Measurements from ENCODE around the gene BANP. TPM values are rescaled to one million over a fixed set of nuclear protein-coding genes. Genes with fewer than 3 reads are reported as not detected.

BANP gene
- total and polyA plus RNA-seq, 2 of the 8 experiments (the other 6 are each of a cell fraction or from before 2014, with no cell fraction given) = 25.8 to 39.8 TPM

DNA sequence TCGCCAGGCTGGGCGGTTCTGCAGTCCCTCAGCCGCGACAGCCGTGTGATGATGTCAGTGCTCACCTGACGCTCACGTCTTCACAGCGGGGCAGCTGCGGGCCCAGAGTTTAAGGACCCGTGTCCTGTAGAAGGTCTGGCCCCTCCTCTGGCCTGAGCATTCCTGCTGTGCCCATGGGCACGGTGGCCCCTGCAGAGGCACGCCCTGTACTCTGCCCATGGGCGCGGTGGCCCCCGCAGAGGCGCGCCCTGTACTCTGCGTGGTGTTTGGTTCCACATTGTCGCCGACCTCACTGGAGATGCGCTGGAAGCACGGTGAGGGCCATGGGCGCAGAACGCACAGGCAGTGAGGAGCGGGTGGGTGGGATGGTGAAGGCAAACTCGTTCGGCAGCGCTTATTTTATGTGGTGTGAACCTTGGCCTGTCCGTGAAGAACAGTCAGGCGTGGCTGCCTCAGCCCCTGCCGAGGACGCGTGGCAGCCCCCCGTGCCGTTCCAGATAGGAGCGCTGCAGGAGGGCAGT, 122.0 kb downstream of the BANP start:
- Histone ChIP-seq H2BK5ac (ENCODE audit: low read depth, low read length) (no peak overlapping the region), H2AFZ (ENCODE audit: low read length) (no peak overlapping the region), H3K4me1 (replicated peaks in 1 of 4; ENCODE audit: control insufficient read depth in 3 of 4, insufficient read depth in 4 of 4, low read length in 3 of 4) (peaks cover 0 to 2% (median 0%) of the 10 kb centered on the region in 4 experiments; a peak in 1 of 7 replicates), H4K20me1 (replicated peaks in 1 of 2; ENCODE audit: control insufficient read depth in 1 of 2, insufficient read depth in 2 of 2, low read length in 2 of 2) (no peaks in the 10 kb centered on the region), H3K4me3 (ENCODE audit: extremely low read depth in 1 of 4, insufficient read depth in 2 of 4, low read depth in 3 of 4, low read length in 4 of 4) (no peak overlapping the region), H3K23me2 (ENCODE audit: low read depth, low read length) (no peaks in the 10 kb centered on the region), H2BK12ac (ENCODE audit: low read depth, low read length) (no peak overlapping the region), H4K5ac (ENCODE audit: insufficient read length, low read depth, low read length) (no peak overlapping the region), H3K18ac (ENCODE audit: extremely low read depth, low read length) (no peak overlapping the region), H3K56ac (replicated peaks; ENCODE audit: insufficient read length, low read depth, low read length) (no peak overlapping the region), H3K36me3 (ENCODE audit: control insufficient read depth in 2 of 4, insufficient read depth in 4 of 4, low read length in 3 of 4) (peaks cover 0 to 8% (median 4%) of the 10 kb centered on the region in 4 experiments; a peak in 2 of 8 replicates), H3K79me2 (ENCODE audit: control insufficient read depth in 1 of 2, insufficient read depth in 2 of 2, low read length in 2 of 2) (no peaks in the 10 kb centered on the region), H4K8ac (ENCODE audit: extremely low read depth, insufficient read depth, low read length) (no peak overlapping the region), H3K23ac (ENCODE audit: insufficient read length) (no peak overlapping the region), H2AK5ac (ENCODE audit: low read depth, low read length) (no peak overlapping the region), H3K14ac (ENCODE audit: insufficient read length) (no peak overlapping the region), H3K4me2 (ENCODE audit: insufficient read depth in 1 of 2, low read depth in 2 of 2, low read length in 2 of 2) (no peak overlapping the region), H3K27me3 (replicated peaks in 1 of 4; ENCODE audit: control insufficient read depth in 3 of 4, extremely low read depth in 1 of 4, insufficient read depth in 3 of 4, low read length in 3 of 4) (no peaks in the 10 kb centered on the region), H2BK15ac (ENCODE audit: low read length) (no peak overlapping the region), H2BK20ac (ENCODE audit: low read length) (no peak overlapping the region), H3K27ac (ENCODE audit: low read depth, low read length) (no peak overlapping the region; the same call in 1 of the 2 replicates), H3K9ac (replicated peaks in 1 of 4; ENCODE audit: extremely low read depth in 1 of 4, low read depth in 3 of 4, low read length in 3 of 4) (no peak overlapping the region), H4K91ac (replicated peaks; ENCODE audit: insufficient read length, low read length) (no peak overlapping the region), H3K4ac (replicated peaks; ENCODE audit: insufficient read length, low read depth, low read length) (no peak overlapping the region), H3K79me1 (ENCODE audit: low read depth, low read length) (no peaks in the 10 kb centered on the region), H2BK120ac (replicated peaks; ENCODE audit: low read depth, low read length) (no peak overlapping the region), H3K9me3 (ENCODE audit: insufficient read depth in 2 of 2, low read depth in 1 of 2, low read length in 1 of 2) (no peaks in the 10 kb centered on the region)
- FAIRE-seq (no peak), DNase-seq (ENCODE audit: low read depth in 1 of 2, low spot score in 2 of 2) (no peak)
- POLR2A ChIA-PET (ENCODE audit: partially characterized antibody) = no interaction called here
- WGBS, 2 experiments (ENCODE audit: extremely low coverage in 1 of 2, insufficient coverage in 1 of 2, insufficient read length in 1 of 2, insufficient replicate concordance in 2 of 2, low coverage in 1 of 2, low lambda C conversion rate in 2 of 2, missing lambda C conversion rate in 1 of 2) = 87% methylated on average over 22 of the region's 36 CpGs; no CpG with 5 or more reads in 1 of the 2 experiments
- CTCF ChIA-PET (ENCODE audit: partially characterized antibody) = interaction anchor here (0.8 to 2.4 kb wide), 3 partner anchors 12 to 67 kb away, joined by 3 to 13 read pairs (median 3); no protein-coding TSS in a partner anchor
- no peak for TF ChIP-seq SIN3A (conservative IDR thresholded peaks at IDR 0.05 in 1 of 2, IDR thresholded peaks at IDR 0.05 in 1 of 2; ENCODE audit: low read depth in 1 of 2, low read length in 2 of 2)
- no peak for TF ChIP-seq SIRT6 (IDR thresholded peaks at IDR 0.05; ENCODE audit: low read length)
- TF ChIP-seq, protein P1, sequence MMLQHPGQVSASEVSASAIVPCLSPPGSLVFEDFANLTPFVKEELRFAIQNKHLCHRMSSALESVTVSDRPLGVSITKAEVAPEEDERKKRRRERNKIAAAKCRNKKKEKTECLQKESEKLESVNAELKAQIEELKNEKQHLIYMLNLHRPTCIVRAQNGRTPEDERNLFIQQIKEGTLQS (IDR thresholded peaks at IDR 0.05; ENCODE audit: insufficient read depth, low read depth, low read length) = no peak
- TF ChIP-seq POLR2AphosphoS5 (IDR thresholded peaks at IDR 0.05; ENCODE audit: low read depth, low read length) = no peak
- TF ChIP-seq PHF8 (conservative IDR thresholded peaks at IDR 0.05; ENCODE audit: low read depth, low read length) = no peak
- no peak for TF ChIP-seq TEAD4 (IDR thresholded peaks at IDR 0.05; ENCODE audit: low read depth, low read length)
- TF ChIP-seq RFX5 (IDR thresholded peaks at IDR 0.05; ENCODE audit: borderline replicate concordance, low read depth, low read length) = no peak
- TF ChIP-seq EZH2 (IDR thresholded peaks at IDR 0.05; ENCODE audit: low read depth, low read length, severe bottlenecking) = no peak
- no peak for TF ChIP-seq EP300 (IDR thresholded peaks at IDR 0.05; ENCODE audit: borderline replicate concordance in 1 of 2, low read depth in 2 of 2, low read length in 2 of 2)
- no peak for TF ChIP-seq KDM1A (IDR thresholded peaks at IDR 0.05; ENCODE audit: borderline replicate concordance, low read length)
- no peak for TF ChIP-seq TBP (IDR thresholded peaks at IDR 0.05; ENCODE audit: low read depth, low read length)
- no peak for TF ChIP-seq JUND (IDR thresholded peaks at IDR 0.05; ENCODE audit: low read length)
- no peak for TF ChIP-seq RXRA (IDR thresholded peaks at IDR 0.05; ENCODE audit: insufficient read depth, low read depth, low read length)
